ENCODE measurements around the gene IRF6.

Gene IRF6

DNA sequence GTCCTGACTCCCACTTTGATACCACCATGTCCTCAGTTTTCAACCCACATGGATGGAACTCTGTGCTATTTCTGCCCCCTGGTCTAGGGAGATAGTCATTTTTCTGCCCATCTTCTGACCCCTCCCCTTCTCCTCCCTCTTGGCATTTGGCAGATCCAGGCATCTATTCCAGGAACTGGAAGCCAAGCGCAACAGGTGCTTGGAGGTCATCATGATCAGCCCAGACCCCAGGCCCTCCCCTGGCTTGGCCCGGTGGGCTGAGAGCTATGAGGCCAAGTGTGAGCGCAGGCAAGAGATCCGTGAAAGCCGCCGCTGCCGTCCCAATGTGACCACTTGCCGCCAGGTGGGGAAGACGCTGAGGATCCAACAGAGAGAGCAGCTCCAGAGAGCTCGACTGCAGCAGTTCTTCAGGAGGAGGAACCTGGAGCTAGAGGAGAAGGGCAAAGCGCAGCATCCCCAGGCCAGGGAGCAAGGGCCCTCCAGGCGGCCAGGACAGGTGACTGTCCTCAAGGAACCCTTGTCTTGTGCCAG lies 46.0 kb downstream of the IRF6 start:
- no peak for DNase-seq (ENCODE audit: low spot score)

DNA sequence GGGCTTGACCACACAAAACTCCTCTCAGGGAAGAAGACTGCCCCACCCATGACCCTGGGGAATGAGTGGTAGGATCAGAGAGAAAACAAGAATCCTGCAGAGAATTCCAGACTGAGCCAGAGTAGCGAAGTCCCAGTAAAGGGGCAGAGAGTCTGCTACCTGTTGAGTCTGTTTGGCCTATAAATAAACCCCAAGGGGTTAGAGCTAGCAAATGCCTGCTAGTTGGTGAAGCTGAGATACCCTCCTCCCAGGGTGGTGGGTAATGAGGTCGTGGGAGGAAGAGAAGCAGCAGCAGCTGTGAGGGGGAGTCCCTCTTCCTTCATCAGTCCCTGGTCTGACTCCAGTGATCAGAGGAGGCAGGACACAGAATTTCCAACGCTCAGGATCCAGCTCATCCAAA lies 47.5 kb downstream of the IRF6 start:
- no peak for DNase-seq (ENCODE audit: low spot score)

DNA sequence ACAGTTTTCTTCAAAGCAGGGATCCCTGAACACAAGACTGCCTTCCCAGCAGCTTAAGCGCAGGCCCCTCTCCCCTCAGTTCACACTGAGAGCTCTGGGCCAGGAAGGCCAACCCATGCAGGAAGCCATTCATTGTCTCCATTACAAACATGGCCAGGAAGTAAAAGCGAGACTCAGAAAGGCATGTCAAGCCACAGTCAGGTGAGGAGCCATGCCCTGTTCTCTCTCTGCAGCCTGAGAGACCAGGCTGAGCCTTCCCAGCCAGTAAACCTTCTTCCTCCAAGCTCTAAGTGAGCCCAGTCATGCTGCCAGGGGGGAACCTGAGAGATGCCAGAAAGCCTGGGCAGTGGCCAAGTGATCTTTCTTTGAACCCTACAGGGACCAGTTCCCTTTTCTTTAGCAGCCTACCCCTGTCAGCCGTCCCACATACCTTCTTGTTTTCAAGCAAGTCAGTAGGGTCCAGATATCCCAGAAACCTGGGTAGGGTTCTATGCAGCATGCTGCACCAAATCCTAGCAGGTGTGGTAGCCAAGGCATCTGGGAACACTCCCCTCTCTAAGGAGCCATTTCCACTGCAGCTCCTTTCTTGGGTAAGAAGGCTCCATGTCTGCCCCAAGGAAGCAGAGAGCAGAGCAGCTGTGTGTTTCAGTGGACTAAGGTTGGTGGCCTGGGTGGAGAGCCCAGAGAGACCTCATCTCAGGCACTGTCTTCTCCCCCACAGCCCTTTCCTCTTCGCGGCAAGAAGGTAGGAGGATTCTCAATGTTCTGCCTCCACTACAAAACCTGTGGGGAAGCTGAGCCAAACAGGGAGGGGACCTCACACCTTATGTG lies 49.1 kb downstream of the IRF6 start:
- no peak for DNase-seq (ENCODE audit: low spot score)

DNA sequence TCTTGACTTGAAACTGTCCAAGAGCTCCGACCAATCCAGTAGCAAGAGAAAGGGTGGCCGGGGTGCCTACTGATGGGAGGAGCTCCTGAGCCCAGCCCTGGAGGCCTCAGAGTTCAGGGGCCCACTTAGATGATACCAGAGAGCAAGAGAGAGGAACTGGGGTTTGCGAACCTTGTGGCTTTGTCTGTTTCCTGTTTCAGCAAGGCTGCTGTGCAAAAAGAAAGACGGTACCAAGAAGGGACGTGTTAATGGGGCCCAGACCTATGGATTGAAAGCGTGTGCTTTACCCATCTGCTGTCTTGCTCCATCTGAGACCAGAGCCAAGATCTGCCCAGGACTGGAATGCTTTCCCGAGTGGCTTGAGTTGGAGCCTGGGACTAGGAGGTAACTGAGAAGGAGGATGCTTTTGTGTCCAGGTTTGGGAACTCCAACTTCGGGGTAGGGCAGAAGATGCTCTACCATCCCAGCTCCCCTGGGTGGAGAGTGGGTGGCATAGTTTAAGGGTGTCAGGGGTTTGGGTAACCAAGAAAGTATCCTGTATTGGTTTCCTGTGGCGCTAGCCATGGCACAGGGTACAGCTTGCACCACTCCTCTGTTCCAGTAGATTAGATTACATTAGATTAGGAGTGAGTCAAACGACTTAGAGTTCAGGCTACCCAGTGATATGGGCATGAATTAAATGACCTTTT lies 49.9 kb downstream of the IRF6 start, which contains the start of gene TRAF3IP3:
Gene TRAF3IP3, plus strand, starts transcription at position 128 of the 689 bp plus-strand sequence. CDS start 3,987 bp downstream, outside the sequence.
- DNase-seq (ENCODE audit: low spot score), result no peak

DNA sequence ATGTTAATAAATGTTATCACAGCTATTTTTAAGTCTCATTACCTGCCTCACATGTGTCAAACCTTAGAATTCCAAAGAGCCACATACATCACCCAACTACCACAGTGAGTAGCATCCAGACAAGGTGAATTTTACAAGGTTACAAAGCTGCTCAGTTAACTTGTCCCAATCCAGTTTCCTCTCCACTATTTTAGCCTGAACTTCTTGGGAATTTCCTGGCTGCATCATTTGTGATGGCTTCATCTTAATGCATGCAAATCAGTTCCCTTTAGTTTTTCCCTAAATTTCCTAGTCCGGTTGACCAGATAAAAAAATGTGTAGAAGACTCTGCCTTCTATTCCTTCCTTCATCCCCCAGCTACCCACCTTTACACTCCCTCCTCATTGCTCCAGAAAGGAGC lies 50.7 kb downstream of the IRF6 start:
- DNase-seq (ENCODE audit: low spot score), result no peak

DNA sequence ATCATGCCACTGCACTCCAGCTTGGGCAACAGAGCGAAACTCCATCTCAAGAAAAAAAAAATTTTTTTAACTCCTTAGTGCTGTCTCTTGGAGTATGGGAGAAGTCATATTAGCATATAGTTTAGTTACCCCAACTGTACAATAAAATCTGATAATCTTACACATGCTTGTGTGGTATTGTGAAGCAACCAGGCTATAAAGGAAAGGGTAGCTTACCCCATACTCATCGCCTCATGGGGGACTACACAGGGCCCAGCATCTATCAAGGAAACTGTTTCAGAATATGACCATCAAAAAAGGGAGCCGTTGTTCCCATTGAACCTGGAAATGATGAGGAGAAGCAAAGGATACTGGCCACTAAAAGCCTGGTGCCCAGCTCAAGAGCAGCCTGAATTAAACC lies 53.1 kb downstream of the IRF6 start:
- DNase-seq (ENCODE audit: low spot score), result no peak

DNA sequence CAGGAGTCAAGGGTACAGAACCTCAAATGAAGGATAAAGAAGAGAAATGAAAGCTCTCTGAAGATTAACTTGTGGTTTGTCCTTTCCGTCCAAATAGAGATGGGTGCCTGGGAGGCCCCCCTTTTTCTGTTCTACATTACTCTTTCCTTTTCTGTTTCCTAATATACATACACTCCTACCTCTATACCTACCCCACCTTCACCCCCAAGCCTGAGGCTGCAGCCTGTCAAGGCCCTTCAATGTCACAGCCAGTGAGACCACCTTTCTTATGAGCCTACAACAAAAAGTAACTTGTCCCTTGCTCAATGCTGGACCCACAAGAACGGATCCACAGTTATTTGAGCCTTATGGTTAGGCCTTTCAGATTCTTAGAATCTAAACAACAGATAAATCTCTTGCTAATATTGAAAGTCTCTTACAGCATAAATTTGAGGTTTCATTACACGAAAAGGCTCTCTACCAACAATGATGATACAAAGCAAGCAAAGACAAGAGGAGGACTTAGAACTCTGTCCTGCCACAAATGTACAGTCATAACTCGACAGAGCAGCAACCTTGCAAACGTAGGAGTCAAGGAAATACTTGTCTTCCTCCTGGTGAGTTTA lies 54.2 kb downstream of the IRF6 start:
- no peak for DNase-seq (ENCODE audit: low spot score)

DNA sequence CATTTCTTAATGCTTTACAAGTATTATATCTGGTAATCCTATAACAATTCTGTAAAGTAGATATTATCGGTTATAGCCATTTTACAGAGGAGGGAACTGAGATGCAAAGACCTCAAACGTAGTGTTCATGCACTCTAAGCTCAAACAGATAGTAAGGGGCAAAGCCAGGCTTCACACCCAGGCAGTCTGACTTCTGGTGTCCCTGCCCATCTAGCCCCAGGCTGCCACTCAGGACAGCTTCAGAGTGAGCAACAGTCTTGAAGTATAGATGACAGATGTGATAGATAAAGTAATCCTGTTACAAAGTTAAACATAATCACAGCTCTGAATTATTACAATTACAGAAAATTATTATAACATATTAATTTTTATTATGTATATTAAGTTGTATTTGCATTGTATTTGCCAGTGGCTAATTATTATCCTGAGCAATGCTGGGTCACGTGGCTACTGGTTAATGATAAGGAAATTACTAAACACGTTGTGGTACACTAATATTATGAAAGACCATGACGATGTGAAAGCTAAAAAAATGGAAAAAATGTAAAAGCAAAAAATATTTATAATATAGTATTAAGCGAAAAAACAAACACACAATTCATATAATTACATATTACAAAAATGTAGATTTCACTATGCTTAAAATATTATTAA lies 56.1 kb downstream of the IRF6 start:
- no peak for DNase-seq (ENCODE audit: low spot score)

DNA sequence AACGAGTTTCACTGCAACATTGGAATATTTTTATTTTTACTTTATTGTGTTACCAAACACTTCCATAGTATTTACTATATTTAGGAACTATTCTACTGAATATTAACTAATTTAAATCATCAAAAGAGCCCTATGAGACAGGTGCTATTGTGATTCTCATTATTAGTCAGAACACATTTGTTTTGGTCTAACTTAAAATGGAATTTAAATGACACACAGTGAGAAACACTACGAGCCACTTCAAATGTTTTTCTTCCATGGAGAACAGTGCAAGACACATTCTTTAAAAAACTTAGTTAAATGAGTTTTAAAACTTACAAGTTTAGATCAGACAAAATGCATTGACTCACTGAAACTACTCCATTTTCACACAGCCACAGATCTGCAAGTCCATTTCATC lies 56.7 kb downstream of the IRF6 start:
- no peak for DNase-seq (ENCODE audit: low spot score)

DNA sequence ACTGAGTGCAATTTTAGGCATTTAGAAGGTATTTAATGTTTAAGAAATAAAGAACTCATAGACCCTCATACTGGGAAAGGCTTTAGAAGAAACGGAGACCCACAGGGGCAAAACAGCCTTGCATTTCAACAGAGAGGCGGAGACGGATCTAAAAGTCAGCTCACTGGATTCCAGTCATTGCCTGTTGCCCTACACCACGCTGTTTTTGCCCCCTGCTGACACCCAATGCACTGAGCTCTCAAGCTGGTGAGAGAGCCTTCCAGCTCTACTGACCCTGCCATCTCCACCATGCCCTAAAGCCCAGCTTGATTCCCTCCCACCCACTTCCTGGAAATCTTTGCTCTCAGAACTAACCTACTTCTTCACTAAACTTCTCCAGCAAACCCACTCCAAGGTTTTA lies 57.3 kb downstream of the IRF6 start:
- no peak for DNase-seq (ENCODE audit: low spot score)

DNA sequence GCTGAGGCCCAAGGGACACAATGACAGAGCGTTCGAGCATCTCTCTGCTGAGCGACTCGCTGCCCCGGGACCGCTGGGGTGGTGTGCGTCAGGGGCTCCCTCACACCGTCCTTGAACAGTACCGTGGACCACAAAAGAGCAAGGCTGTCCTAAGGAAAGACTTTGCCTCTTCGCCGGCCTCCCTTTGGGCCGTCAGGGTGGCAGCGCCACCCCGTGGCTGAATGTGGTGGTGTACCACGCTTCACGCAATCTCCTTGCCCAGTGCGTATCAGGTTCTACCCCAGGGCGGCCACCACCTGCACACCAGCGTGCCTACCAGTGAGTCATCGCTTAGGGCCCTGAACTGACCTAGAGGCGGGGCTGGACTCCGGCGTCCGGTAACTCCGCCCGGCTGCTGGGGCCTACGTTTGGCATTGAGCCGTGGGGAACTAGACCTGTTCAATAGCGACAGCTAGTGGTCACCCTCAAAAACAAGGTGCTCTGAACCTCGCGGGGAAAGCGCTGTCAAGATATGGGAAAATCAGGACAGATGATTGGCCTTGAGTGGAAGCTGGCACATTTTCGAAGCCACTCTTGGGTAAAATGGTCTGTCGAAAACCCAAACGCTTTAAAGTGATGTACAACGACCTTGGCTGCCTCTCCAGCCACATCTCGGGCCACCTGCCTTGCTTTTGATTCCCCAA lies 58.2 kb downstream of the IRF6 start:
- peak; percentile 91 for DNase-seq (ENCODE audit: low spot score)

DNA sequence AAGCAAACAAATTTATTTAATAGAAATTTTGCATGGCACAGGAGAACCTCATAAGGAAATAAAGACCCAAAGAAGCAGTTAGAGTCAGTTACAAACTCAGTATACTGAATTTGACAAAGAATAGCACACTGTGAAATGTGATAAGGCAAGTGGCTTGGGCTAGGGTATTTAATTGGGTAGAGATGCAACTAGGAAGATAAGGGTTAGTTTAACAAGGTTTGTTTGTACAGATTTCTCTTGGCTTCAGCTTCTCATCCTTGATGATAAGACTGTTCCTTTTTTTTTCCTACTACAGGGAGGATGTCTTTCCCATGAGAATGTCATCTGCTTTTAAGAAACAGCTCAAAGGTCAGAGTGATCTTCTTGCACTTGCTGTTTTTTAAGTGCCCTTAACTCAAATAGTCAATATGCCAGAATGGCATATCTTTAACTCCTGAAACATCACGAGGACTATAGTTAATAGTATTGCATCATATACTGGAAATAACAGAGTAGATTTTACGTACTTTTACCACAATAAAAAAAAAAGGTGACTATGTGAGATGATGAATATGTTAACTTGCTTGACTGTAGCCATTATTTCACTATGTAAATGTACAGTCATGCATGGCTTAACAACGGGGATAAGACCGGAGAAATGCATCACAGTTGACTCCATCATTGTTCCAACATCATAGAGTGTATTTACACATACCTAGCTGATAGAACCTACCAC lies 59.3 kb downstream of the IRF6 start:
- no peak for DNase-seq (ENCODE audit: low spot score)

DNA sequence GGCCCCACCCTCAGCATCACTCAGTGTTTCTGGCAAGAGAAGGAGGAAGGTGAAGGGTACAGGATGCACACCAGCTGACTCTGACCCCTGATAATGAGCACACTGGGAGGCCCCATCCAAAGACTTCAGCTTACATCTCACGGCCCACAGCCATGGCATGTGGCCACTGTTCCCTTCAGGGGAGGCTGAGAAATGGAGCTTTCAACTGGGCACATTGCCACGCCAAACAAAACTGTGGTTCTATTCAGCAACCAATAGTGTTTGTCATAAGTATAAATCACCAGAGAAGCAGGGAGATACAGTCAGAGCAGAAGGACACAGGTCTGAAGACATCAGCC lies 62.8 kb downstream of the IRF6 start:
- peak; percentile 41 for DNase-seq (ENCODE audit: low spot score)

DNA sequence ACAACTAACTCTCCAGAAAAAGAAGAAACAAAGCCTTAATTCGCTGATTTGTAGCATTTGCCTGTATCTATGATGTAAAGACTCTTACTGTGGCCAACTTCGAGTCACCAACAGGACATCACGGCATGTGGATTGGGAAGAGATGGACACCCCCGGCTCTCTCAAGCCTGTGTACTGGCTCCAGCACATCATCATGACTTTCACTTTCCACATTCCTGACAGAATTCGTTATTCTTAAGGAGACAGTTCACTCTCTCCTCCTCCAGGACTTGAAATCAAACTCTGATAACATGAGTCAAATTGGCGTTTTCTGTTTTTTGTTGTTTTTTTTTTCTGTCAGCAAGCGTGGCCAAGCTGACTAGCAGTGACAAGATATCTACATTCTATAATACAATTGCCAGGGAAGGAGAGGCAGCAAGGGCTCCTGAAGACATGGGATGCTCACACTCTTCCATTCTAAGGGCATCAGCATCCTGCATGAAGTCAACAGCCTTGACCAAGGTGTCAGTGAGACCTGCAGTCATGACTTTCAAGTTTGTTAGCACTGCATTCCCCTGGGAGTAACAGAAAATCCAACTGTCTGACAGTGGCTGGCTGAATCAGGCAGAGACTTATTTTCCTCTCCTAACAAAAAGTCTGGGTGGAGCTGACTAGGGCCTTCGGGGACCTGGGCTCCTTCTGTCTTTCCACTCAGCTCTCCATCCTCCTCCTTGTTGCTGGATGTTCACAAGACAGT lies 63.4 kb downstream of the IRF6 start:
- DNase-seq (ENCODE audit: low spot score), result peak; percentile 58

DNA sequence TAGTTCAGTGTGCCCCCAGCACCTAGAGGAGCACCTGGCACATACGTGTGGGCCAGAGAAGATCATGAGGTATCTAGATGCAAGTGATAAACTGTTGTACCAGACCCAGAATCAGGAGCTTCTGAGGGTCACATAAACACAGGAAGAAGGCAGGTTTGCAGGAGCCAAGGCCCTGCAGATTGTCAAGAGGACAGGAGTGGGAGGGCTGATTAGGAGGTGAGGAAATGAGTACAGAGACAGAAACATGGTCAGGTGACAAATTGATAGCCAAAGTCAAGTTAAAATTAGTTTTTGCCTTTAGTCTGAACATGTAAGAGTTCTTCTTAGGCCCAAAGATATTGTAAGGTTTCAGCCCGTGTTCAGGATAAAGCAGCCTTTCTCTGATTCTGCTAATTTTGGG lies 64.1 kb downstream of the IRF6 start:
- DNase-seq (ENCODE audit: low spot score), result no peak

DNA sequence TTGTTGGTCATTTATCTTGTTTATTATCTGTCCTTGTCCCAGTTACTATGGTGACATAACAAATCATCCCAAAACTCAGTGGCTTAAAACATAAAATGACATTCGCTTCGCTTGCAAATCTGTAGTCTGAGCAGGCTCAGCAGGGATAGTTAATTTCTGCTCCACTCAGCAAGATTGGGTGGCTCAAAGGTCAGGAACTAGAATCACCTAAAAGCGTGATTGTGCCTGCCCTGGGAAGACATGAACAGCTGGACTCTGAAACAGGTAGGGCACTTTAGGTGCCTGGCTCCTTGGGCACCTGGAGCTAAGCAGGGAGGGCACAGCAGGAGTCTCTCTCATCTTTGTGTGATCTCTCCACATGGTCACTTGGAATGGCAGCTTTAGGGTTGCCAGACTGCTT lies 64.7 kb downstream of the IRF6 start:
- DNase-seq (ENCODE audit: low spot score), result no peak

DNA sequence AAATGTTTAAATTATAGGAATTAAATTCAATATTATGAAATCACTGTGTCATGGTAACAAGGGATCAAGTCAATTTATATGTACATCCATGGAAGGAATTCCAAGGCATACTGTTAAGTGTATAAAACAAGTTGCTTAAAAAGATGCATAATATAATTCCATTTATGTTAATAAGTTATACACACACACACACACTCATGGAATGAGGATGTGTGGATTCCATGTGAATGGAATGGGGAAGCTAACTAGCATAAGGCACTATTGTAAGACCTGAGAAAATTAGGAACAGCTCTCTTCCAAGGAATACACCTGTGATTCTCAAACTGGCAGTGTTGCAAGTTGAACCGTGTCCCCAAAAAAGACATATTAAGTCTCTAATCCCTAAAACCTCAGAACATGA lies 67.7 kb downstream of the IRF6 start:
- DNase-seq (ENCODE audit: low spot score), result no peak

DNA sequence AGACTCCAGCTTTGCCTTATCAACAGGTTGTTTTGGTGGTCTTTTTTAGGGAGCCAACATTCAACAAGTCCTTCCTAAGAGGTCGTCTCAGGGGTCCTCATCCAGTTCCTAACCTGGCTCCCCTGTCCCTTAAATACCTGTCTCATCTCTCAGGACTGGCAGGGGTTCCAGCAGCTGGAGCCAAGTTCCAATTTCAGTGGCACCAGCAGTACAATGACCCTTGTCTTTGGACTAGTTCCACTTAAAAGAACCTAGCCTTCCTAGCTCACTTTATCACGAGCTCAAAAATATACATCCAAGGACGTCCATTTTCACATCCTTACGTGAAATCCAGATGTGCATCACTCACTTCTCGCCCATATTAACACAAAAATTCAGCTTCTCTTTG lies 68.8 kb downstream of the IRF6 start:
- no peak for DNase-seq (ENCODE audit: low spot score)

DNA sequence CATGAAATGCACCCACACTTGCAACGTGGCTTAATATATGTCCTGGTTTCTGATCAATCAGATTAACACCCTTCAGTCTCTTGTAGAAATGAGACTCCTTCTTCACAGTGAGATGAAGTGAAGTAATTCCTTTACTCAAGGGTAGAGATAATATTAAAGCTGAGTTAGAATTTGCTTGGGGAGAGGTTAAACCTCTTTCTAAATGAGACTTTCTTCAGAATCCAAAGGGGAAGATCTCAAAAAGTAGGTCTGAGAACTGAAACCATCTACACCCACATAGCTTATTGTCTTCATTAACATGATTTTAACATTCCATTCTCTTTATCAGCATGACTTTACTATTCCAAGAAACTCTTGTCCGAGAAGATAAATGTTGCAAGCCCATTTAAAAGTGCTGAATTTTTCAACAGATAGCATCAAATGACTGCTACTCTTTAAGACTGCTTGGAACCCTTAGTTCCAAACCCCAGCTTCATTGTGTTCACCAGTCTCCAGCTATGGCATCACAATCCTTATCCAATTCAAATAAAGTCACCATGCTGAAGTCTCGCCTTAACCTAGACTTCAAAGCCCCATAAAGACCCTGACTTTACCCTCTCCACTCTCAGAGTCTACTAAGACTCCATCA lies 69.3 kb downstream of the IRF6 start:
- no peak for DNase-seq (ENCODE audit: low spot score)

Data from AG08396 (cell line).